GM18498 (cell line): ENCODE measurements around the gene COLEC12.
"Not testable (repeated sequence)": the region's sequence is repeated elsewhere in the genome, so short reads cannot be mapped to it uniquely, and the experiment has no call there.

Experiments used
- ATAC-seq: cut with Tn5 transposase; IDR thresholded peaks from one replicate; pipeline ENCODE4 v1.9.1; 2021; ENCODE audit warnings: mild to moderate bottlenecking, moderate library complexity; ENCODE audit not compliant: unreplicated experiment

COLEC12 gene

DNA sequence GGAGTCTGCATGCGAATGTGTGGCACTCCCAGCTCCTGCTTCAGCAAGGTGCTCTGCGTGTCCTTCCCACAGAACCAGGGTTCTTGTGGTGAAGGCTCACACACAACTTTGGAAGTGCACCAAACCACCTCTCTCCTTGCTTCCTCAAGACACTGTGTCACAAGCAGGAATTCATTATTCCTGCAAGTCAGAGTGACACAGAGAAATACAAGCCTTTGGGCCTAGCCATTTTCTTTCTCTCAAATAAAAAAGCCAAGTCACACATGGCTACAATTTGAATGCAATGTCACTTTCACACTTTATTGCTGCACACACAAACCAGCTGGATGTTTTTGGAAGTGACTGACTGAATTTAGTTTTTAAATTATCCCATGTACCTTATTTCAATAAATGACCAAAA is 202.6 kb downstream of the COLEC12 start:
- no peak for ATAC-seq

GRCh38 chr18:295756-296490 is 204.6 kb downstream of the COLEC12 start:
- no peak for ATAC-seq

DNA sequence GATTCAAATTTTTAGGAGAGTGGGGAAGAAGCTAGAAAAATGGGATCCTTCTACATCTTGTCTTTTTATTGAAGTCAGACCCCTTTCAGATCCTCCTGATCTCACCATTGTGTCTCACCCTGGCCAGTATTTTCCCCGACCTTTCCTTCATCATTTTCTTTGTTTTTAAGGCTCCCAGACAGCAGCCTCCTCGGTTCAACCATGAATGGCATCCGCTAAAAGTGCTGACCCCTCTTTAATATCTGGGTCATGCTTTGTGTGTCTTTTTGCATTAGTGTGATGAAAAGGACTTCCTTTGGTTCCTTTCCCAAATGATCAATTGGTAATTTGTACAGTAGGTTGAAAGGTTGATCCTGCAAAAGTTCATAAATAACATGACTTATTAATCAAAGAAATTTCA is 205.9 kb downstream of the COLEC12 start:
- ATAC-seq, result no peak

- ATAC-seq, result no peak
These were observed 207.0 kb downstream of the COLEC12 start for GRCh38 chr18:293536-293935.

- no peak for ATAC-seq
These were observed 208.2 kb downstream of the COLEC12 start for GRCh38 chr18:292271-292670.

DNA sequence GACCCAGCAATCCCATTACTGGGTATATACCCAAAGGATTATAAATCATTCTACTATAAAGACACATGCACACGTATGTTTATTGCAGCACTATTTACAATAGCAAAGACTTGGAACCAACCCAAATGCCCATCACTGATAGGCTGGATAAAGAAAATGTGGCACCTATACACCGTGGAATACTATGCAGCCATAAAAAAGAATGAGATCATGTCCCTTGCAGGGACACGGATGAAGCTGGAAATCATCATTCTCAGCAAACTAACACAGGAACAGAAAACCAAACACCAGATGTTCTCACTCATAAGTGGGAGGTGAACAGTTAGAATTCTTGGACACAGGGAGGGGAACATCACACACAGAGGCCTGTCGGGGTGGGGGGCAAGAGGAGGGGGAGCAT is 210.5 kb downstream of the COLEC12 start:
- not testable (repeated sequence) for ATAC-seq

DNA sequence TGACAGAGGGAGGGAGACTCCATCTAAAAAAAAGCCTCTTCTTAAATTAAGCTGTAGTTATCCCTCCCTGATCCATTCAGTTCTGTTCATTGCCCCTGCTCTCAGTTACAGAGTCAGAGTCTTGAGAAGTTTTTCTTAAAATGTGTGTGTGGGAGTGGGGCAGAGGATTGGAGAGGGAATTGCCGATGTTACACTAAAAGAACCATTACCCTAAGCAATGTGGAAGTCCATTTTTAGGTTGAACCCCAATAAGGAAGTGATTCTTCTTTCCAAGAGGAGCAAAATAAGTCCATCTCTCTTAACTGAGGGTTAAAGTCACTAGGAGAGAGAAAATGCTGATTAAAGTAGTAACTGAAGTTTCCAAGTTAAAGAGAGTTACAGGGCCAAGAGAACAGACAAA is 211.5 kb downstream of the COLEC12 start:
- ATAC-seq, result no peak

DNA sequence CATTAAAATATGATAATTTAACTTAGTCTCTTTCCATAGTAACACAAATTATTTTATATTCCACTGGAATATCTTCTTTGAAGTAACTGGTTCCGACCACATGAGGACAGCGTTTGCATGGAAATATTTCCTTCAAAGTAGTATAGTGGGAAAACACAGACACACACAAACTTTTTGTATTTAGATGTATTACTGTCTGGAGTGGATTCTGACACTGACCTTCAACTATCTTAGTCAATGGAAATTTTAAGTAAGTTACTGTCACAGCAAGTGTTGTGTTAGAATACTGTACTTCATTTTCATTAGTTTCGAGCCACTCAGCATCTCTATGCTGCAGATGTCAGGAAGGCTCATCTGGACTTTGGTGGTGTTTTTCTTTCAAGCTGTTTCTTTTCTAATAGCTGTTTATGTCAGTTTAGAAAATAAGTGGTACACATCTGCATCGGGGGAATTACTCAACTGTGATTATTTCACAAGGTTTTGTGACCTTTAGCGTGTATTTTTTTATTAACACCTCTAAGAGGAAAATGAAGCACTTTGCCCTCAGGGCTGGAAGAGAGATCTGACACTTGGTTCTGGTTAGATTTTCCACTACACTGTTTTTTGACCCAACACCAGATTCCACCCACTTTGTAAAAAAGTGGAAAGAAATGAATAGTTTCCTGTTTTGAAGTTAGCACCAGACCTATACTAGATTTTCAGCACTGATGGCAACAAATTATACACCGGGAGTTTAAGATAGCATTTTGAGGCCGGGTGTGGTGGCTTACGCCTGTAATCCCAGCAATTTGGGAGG is 213.8 kb downstream of the COLEC12 start:
- no peak for ATAC-seq

GRCh38 chr18:285817-286216 is 214.7 kb downstream of the COLEC12 start:
- ATAC-seq, result no peak

- no peak for ATAC-seq
These were observed 225.0 kb downstream of the COLEC12 start for GRCh38 chr18:275486-275885.

DNA sequence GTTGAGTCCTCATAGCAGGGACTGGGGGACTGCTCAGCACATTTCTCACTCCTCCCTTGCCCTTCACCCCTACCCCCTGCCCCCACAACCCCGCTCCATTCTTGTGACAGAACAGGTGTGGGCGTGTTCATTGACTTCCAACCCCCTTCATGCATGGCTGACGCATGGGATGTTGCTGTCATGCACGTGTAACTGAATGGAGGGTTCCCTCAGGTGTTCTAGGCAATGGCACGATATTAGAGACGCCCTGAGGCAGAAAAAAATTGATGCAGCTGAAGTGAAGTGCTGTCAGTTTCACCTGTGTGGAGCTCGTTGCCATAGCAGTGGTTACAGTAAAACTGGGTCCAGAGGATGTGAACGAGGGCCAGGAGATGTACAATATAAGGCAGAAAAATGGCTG is 226.2 kb downstream of the COLEC12 start:
- ATAC-seq, result no peak

- ATAC-seq, result no peak
These were observed 227.0 kb downstream of the COLEC12 start for GRCh38 chr18:273525-273924.

GRCh38 chr18:272650-273049 is 227.9 kb downstream of the COLEC12 start:
- no peak for ATAC-seq

DNA sequence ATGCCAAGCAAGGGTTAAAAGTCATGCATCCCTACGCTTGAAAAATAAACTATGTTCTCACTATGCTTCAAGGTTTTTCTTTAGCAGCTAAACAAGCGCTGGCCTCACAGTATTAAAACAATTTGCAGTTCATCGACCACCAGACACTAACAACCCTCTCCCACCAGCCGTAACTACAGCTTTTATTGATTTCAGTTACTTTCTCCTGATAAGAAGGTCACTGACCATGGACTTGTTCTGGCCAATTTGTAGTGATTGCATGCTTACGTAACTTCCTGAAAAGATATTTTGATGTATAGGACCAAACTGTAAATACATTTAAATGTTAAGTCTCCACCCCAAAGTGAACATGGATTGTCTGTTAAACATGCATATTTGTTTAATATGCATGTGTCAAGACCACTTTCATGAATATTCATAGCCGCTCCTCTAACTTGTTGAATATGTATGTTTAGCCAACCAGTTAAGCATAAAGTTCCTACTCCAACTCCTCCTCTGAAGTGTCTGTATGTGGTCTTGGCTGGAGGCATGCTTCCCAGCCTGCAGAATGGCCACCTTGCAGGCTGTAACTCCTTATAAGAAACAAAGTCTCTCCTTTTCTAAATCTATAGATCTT is 230.9 kb downstream of the COLEC12 start:
- no peak for ATAC-seq

GRCh38 chr18:267688-268552 is 232.6 kb downstream of the COLEC12 start, which contains the start of gene THOC1:
Gene THOC1 (minus strand): TSS chr18:268047. CDS start chr18:268019, 28 bp downstream.
- ATAC-seq, result peak; percentile 92

DNA sequence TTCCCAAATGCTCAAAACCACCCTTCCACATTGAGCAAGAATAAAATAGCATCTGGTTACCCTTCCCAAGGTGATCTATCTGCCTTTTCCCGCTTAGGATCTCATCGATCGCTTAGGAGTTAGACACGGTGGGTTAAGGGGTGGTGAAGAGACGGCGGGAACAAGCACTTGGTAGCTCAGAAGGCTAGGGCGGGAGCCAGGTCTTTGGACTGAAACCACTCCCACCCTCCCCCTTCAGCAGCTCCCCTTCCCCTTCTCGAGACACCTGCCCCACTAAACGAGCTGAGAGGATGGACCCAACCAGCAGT is 233.2 kb downstream of the COLEC12 start:
- peak; percentile 32 for ATAC-seq
